DOHH2 (cell line): Measurements from ENCODE around the gene CENPA.
"Not testable (repeated sequence)": the region's sequence is repeated elsewhere in the genome, so short reads cannot be mapped to it uniquely, and the experiment has no call there.

Experiments used
- H3F3A ChIP-seq: fragments of 200-600 bp; sonication (generic), shearing (Covaris generic); 2 replicates; pipeline ENCODE4 v1.6.0; 2016; ENCODE audit warnings: antibody characterized with exemption, mild to moderate bottlenecking; ENCODE audit not compliant: control insufficient read depth, insufficient read depth
- H3K27ac ChIP-seq: fragments of 200-600 bp; sonication (generic); 2 replicates; pipeline ENCODE4 v1.5.1; 2014; ENCODE audit warnings: low read depth, mild to moderate bottlenecking, low read length, moderate library complexity
- H3K27me3 ChIP-seq: fragments of 200-600 bp; sonication (generic); 2 replicates; pipeline ENCODE4 v1.6.1; 2014; ENCODE audit warnings: mild to moderate bottlenecking, low read length, mixed read lengths; ENCODE audit not compliant: control insufficient read depth
- H3K36me3 ChIP-seq: fragments of 200-600 bp; sonication (generic); 2 replicates; pipeline ENCODE4 v1.6.1; 2014; ENCODE audit warnings: mild to moderate bottlenecking, low read length, moderate library complexity, mixed read lengths; ENCODE audit not compliant: control insufficient read depth
- H3K4me1 ChIP-seq: fragments of 200-600 bp; sonication (generic); 2 replicates; pipeline ENCODE4 v1.6.1; 2014; ENCODE audit warnings: mild to moderate bottlenecking, low read length, mixed read lengths; ENCODE audit not compliant: control insufficient read depth
- H3K4me2 ChIP-seq: fragments of 200-600 bp; sonication (generic); 2 replicates; pipeline ENCODE4 v1.6.0; 2014; ENCODE audit warnings: mild to moderate bottlenecking, low read length, moderate library complexity
- H3K4me3 ChIP-seq: fragments of 200-600 bp; sonication (generic); 2 replicates; pipeline ENCODE4 v1.5.1; 2014; ENCODE audit warnings: mild to moderate bottlenecking, low read length, mixed read lengths
- H3K79me2 ChIP-seq: fragments of 200-600 bp; sonication (generic); 2 replicates; pipeline ENCODE4 v1.6.1; 2014; ENCODE audit warnings: mild to moderate bottlenecking, low read length, mixed read lengths; ENCODE audit not compliant: control insufficient read depth
- H3K9me2 ChIP-seq: fragments of 200-600 bp; sonication (generic); replicated peaks from 2 replicates; pipeline ENCODE4 v1.6.1; 2014; ENCODE audit warnings: mild to moderate bottlenecking, low read length, mixed read lengths; ENCODE audit not compliant: control insufficient read depth
- H3K9me3 ChIP-seq: fragments of 200-600 bp; sonication (generic); 2 replicates; pipeline ENCODE4 v1.6.1; 2014; ENCODE audit warnings: antibody characterized with exemption, low read length, mixed read lengths; ENCODE audit not compliant: control insufficient read depth, insufficient read depth
- H4K20me1 ChIP-seq: fragments of 200-600 bp; sonication (generic); 2 replicates; pipeline ENCODE4 v1.6.0; 2014; ENCODE audit warnings: low read depth, mild to moderate bottlenecking, antibody characterized with exemption, low read length, moderate library complexity; ENCODE audit not compliant: control insufficient read depth, insufficient read depth
- CTCF ChIP-seq: fragments of 200-600 bp; sonication (generic); IDR thresholded peaks from one replicate; pipeline ENCODE4 v1.5.1; 2014; ENCODE audit warnings: antibody characterized with exemption, mild to moderate bottlenecking, low read depth, low read length; ENCODE audit not compliant: poor library complexity, severe bottlenecking
- EZH2phosphoT487 ChIP-seq: fragments of 200-600 bp; sonication (generic); IDR thresholded peaks from 2 replicates; pipeline ENCODE4 v1.6.1; 2017; ENCODE audit warnings: borderline replicate concordance, mild to moderate bottlenecking, antibody characterized with exemption, low read length, moderate library complexity, mixed read lengths

The CENPA gene

GRCh38 chr2:26793518-26793917 is 7.7 kb downstream of the CENPA start:
- no peak for TF ChIP-seq CTCF
- no peak for TF ChIP-seq EZH2phosphoT487
- H3F3A ChIP-seq, result no peaks in the 10 kb centered on the region
- no peaks in the 10 kb centered on the region for H3K9me2 ChIP-seq
- peaks cover 3% of the 10 kb centered on the region; the same call in 1 of the 2 replicates for H4K20me1 ChIP-seq
- no peak overlapping the region for H3K4me2 ChIP-seq
- no peak overlapping the region for H3K4me3 ChIP-seq
- peaks cover 1% of the 10 kb centered on the region for H3K4me1 ChIP-seq
- peaks cover 81% of the 10 kb centered on the region for H3K36me3 ChIP-seq
- no peaks in the 10 kb centered on the region for H3K27me3 ChIP-seq
- no peak overlapping the region for H3K27ac ChIP-seq
- peaks cover 3% of the 10 kb centered on the region; the same call in 1 of the 2 replicates for H3K9me3 ChIP-seq
- H3K79me2 ChIP-seq, result peaks cover 35% of the 10 kb centered on the region

GRCh38 chr2:26795135-26795534 is 9.3 kb downstream of the CENPA start:
- H3K27ac ChIP-seq, H3K4me3 ChIP-seq, H3K9me3 ChIP-seq, H3F3A ChIP-seq, H3K27me3 ChIP-seq, H3K4me2 ChIP-seq, H3K4me1 ChIP-seq, H4K20me1 ChIP-seq, H3K9me2 ChIP-seq: not testable (repeated sequence)
- H3K36me3 ChIP-seq, result peaks cover 70% of the 10 kb centered on the region
- peaks cover 18% of the 10 kb centered on the region for H3K79me2 ChIP-seq

- no peaks in the 10 kb centered on the region for H3K79me2 ChIP-seq
- H4K20me1 ChIP-seq, result no peaks in the 10 kb centered on the region
- H3K9me2 ChIP-seq, result no peaks in the 10 kb centered on the region
- no peak overlapping the region for H3K4me3 ChIP-seq
- TF ChIP-seq CTCF (no peak), EZH2phosphoT487 (no peak)
- H3K4me1 ChIP-seq, result no peaks in the 10 kb centered on the region
- H3K4me2 ChIP-seq, result no peak overlapping the region
- no peaks in the 10 kb centered on the region for H3K9me3 ChIP-seq
- no peaks in the 10 kb centered on the region for H3K27me3 ChIP-seq
- H3F3A ChIP-seq, result peaks cover 5% of the 10 kb centered on the region
- H3K36me3 ChIP-seq, result peaks cover 29% of the 10 kb centered on the region
- H3K27ac ChIP-seq, result no peak overlapping the region
Observed at GRCh38 chr2:26801328-26801727, 15.5 kb downstream of the CENPA start.

GRCh38 chr2:26801796-26802195 is 15.9 kb downstream of the CENPA start:
- no peaks in the 10 kb centered on the region for H4K20me1 ChIP-seq
- no peaks in the 10 kb centered on the region for H3K9me2 ChIP-seq
- TF ChIP-seq EZH2phosphoT487 (no peak), CTCF (no peak)
- H3K4me1 ChIP-seq, result no peaks in the 10 kb centered on the region
- no peak overlapping the region for H3K4me3 ChIP-seq
- no peaks in the 10 kb centered on the region for H3K79me2 ChIP-seq
- H3K27me3 ChIP-seq, result no peaks in the 10 kb centered on the region
- no peaks in the 10 kb centered on the region for H3K9me3 ChIP-seq
- no peak overlapping the region for H3K27ac ChIP-seq
- peaks cover 5% of the 10 kb centered on the region for H3F3A ChIP-seq
- H3K4me2 ChIP-seq, result no peak overlapping the region
- peaks cover 24% of the 10 kb centered on the region for H3K36me3 ChIP-seq
